ENCODE measurements around the gene TLCD3B.

Gene TLCD3B

GRCh38 chr16:30026449-30026848 is 4.6 kb downstream of the TLCD3B start:
- no peak for DNase-seq (ENCODE audit: extremely low spot score)
- ChIA-PET CTCF (interaction anchor here (0.6 kb wide), 1 partner anchor 908 kb away, joined by 3 read pairs; no protein-coding TSS in a partner anchor), POLR2A (no interaction called here)
- TF ChIP-seq BHLHE40 (IDR thresholded peaks at IDR 0.05; ENCODE audit: borderline replicate concordance): no peak
- no peak for TF ChIP-seq ARNT (IDR thresholded peaks at IDR 0.05)
- no peak for TF ChIP-seq SUZ12 (IDR thresholded peaks at IDR 0.05)
- no peak for TF ChIP-seq PKNOX1 (IDR thresholded peaks at IDR 0.05)
- TF ChIP-seq LEF1 (IDR thresholded peaks at IDR 0.05; ENCODE audit: borderline replicate concordance): no peak
- no peak for TF ChIP-seq ZNF384 (IDR thresholded peaks at IDR 0.05)
- no peak for TF ChIP-seq FOXA1 (IDR thresholded peaks at IDR 0.05)

- CTCF ChIA-PET: interaction anchor here (0.7 kb wide), 1 partner anchor 126 kb away, joined by 3 read pairs; the partner anchor contains the start of gene ASPHD1
- TF ChIP-seq FOXM1 (IDR thresholded peaks at IDR 0.05; ENCODE audit: borderline replicate concordance) (no peak), ARNT (IDR thresholded peaks at IDR 0.05) (no peak), SUZ12 (IDR thresholded peaks at IDR 0.05) (no peak), LEF1 (IDR thresholded peaks at IDR 0.05; ENCODE audit: borderline replicate concordance) (no peak), ZNF384 (IDR thresholded peaks at IDR 0.05) (no peak), FOXK2 (IDR thresholded peaks at IDR 0.05) (no peak), ELF4 (IDR thresholded peaks at IDR 0.05) (no peak), BHLHE40 (IDR thresholded peaks at IDR 0.05; ENCODE audit: borderline replicate concordance) (no peak), NFRKB (IDR thresholded peaks at IDR 0.05) (no peak), PKNOX1 (IDR thresholded peaks at IDR 0.05) (no peak), L3MBTL2 (conservative IDR thresholded peaks at IDR 0.05) (no peak), TARDBP (IDR thresholded peaks at IDR 0.05) (no peak), FOXA1 (IDR thresholded peaks at IDR 0.05) (no peak), SP1 (IDR thresholded peaks at IDR 0.05) (no peak), HDGF (IDR thresholded peaks at IDR 0.05; ENCODE audit: borderline replicate concordance) (no peak), CTBP1 (IDR thresholded peaks at IDR 0.05; ENCODE audit: borderline replicate concordance) (no peak)
- DNase-seq (ENCODE audit: extremely low spot score): no peak
- POLR2A ChIA-PET: no interaction called here
Measured at GRCh38 chr16:30025574-30025973, 5.5 kb downstream of the TLCD3B start.

GRCh38 chr16:30025156-30025555 is 5.9 kb downstream of the TLCD3B start:
- no peak for DNase-seq (ENCODE audit: extremely low spot score)
- TF ChIP-seq ARNT (IDR thresholded peaks at IDR 0.05) (no peak), CTBP1 (IDR thresholded peaks at IDR 0.05; ENCODE audit: borderline replicate concordance) (no peak), HDGF (IDR thresholded peaks at IDR 0.05; ENCODE audit: borderline replicate concordance) (no peak), PKNOX1 (IDR thresholded peaks at IDR 0.05) (no peak), FOXM1 (IDR thresholded peaks at IDR 0.05; ENCODE audit: borderline replicate concordance) (no peak), TARDBP (IDR thresholded peaks at IDR 0.05) (no peak), ELF4 (IDR thresholded peaks at IDR 0.05) (no peak), SUZ12 (IDR thresholded peaks at IDR 0.05) (no peak), FOXK2 (IDR thresholded peaks at IDR 0.05) (no peak), BHLHE40 (IDR thresholded peaks at IDR 0.05; ENCODE audit: borderline replicate concordance) (no peak), SP1 (IDR thresholded peaks at IDR 0.05) (no peak), LEF1 (IDR thresholded peaks at IDR 0.05; ENCODE audit: borderline replicate concordance) (no peak), L3MBTL2 (conservative IDR thresholded peaks at IDR 0.05) (no peak), NFRKB (IDR thresholded peaks at IDR 0.05) (no peak), ZNF384 (IDR thresholded peaks at IDR 0.05) (no peak), FOXA1 (IDR thresholded peaks at IDR 0.05) (no peak)
- ChIA-PET CTCF (interaction anchor here (0.6 to 0.7 kb wide), 2 partner anchors 125 to 268 kb away, joined by 3 read pairs; partner anchors contain the start of gene ASPHD1), POLR2A (no interaction called here)

- TF ChIP-seq HDGF (IDR thresholded peaks at IDR 0.05; ENCODE audit: borderline replicate concordance) (no peak), ZNF384 (IDR thresholded peaks at IDR 0.05) (no peak), ELF4 (IDR thresholded peaks at IDR 0.05) (no peak), LEF1 (IDR thresholded peaks at IDR 0.05; ENCODE audit: borderline replicate concordance) (no peak), SP1 (IDR thresholded peaks at IDR 0.05) (no peak), FOXM1 (IDR thresholded peaks at IDR 0.05; ENCODE audit: borderline replicate concordance) (no peak), FOXK2 (IDR thresholded peaks at IDR 0.05) (no peak), NFRKB (IDR thresholded peaks at IDR 0.05) (no peak), CTBP1 (IDR thresholded peaks at IDR 0.05; ENCODE audit: borderline replicate concordance) (no peak), SUZ12 (IDR thresholded peaks at IDR 0.05) (no peak), TARDBP (IDR thresholded peaks at IDR 0.05) (no peak), BHLHE40 (IDR thresholded peaks at IDR 0.05; ENCODE audit: borderline replicate concordance) (no peak), FOXA1 (IDR thresholded peaks at IDR 0.05) (no peak)
- no peak for DNase-seq (ENCODE audit: extremely low spot score)
- ChIA-PET POLR2A (no interaction called here), CTCF (interaction anchor here (0.6 kb wide), 1 partner anchor 268 kb away, joined by 3 read pairs; no protein-coding TSS in a partner anchor)
Measured at GRCh38 chr16:30024451-30024850, 6.6 kb downstream of the TLCD3B start.

- TF ChIP-seq FOXK2 (IDR thresholded peaks at IDR 0.05) (no peak), ARNT (IDR thresholded peaks at IDR 0.05) (no peak), SP1 (IDR thresholded peaks at IDR 0.05) (no peak), TARDBP (IDR thresholded peaks at IDR 0.05) (no peak), PKNOX1 (IDR thresholded peaks at IDR 0.05) (no peak), ELF4 (IDR thresholded peaks at IDR 0.05) (no peak), FOXM1 (IDR thresholded peaks at IDR 0.05; ENCODE audit: borderline replicate concordance) (no peak), FOXA1 (IDR thresholded peaks at IDR 0.05) (no peak), NFRKB (IDR thresholded peaks at IDR 0.05) (no peak), BHLHE40 (IDR thresholded peaks at IDR 0.05; ENCODE audit: borderline replicate concordance) (no peak), HDGF (IDR thresholded peaks at IDR 0.05; ENCODE audit: borderline replicate concordance) (no peak), LEF1 (IDR thresholded peaks at IDR 0.05; ENCODE audit: borderline replicate concordance) (no peak), SUZ12 (IDR thresholded peaks at IDR 0.05) (no peak), ZNF384 (IDR thresholded peaks at IDR 0.05) (no peak), CTBP1 (IDR thresholded peaks at IDR 0.05; ENCODE audit: borderline replicate concordance) (no peak), L3MBTL2 (conservative IDR thresholded peaks at IDR 0.05) (no peak)
- CTCF ChIA-PET: interaction anchor here (1.0 to 1.5 kb wide), 2 partner anchors 8 to 954 kb away, joined by 3 to 10 read pairs; partner anchors contain the start of gene TLCD3B
Measured at GRCh38 chr16:30023586-30023985, 7.5 kb downstream of the TLCD3B start.

More at GRCh38 chr16:30023586-30023985, 7.5 kb downstream of the TLCD3B start:
- no peak for DNase-seq (ENCODE audit: extremely low spot score)
- POLR2A ChIA-PET: interaction anchor here (0.9 to 1.0 kb wide), 3 partner anchors 29 to 208 kb away, joined by 3 to 4 read pairs (median 3); partner anchors contain the start of genes HIRIP3, PAGR1 and TMEM219

Measured in HEK293T (cell line).